Measurements from ENCODE around the gene MEGF9.
"Not testable (repeated sequence)": the region's sequence is repeated elsewhere in the genome, so short reads cannot be mapped to it uniquely, and the experiment has no call there.

The MEGF9 gene

DNA sequence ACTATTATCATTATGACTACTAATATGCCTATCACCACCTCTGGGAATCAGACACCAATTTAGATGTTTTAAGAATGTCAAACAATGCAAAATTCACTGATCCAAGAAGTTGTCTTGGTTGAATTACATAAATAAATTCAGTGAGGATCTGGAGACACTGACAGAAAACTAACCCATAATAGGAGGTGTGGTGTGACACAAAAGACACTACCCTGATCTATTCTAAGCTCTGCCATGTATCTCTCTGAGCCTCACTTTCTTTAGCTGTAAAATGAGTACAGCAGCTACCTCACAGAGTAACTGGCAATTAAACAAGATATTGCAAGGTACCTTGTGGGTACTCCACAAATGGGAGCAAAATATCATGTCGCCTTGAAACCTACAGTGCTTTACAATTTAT, 141.8 kb downstream of the MEGF9 start:
- DNase-seq (ENCODE audit: low read depth in 2 of 2), result no peak

DNA sequence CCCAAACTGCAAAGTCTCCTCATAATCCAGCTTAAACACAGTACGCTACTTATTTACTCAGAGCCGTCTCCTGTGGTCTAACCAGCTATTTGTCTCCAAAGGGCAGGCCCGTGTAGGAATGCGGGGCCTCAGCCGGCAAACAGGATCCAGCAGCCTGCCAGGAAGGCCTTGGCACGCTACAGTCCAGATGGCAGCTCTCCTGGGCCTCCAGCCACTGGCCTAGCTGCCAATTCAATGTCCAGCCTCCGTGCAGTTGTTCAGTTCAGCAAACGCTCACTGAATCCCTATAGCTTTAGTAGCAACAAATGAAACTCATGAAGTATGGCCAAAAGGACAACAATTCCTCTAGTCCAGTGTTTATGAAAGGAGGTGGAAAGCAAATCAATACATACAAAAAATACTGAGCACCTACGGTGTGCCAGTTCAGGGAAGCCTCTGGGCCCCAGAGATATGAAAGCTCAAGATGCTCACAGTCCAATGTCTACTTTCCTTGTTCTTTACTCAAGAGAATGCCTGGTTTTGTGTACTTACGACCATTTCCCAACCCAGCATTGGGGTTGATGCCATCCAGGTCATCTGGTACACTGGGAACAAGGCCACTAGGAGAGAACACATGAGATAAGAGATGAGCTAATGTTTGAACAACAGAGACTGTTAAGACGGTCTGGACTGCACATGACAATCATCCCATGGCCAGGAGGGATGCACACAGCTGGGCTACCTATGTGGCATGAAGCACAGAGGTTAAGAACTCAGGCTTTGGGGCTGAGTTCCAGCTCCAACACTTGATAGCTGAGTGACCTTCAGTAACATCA, 142.6 kb downstream of the MEGF9 start:
- DNase-seq (ENCODE audit: low read depth in 2 of 2), result no peak

DNA sequence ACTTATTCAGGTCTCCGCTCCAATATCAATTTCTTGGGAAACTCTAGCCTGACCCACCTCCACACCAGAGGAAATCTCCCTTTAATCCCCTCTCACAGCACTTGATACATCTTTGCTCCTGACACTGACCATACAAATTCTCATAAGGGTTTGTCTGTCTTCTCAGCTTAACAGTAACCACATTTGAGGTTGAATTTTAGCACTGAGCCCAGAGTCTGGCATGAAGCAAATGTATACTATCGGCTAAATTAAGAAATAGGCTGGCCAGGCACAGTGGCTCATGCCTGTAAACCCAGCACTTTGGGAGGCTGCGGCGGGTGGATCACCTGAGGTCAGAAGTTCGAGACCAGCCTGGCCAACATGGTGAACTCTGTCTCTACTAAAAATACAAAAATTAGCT, 144.0 kb downstream of the MEGF9 start:
- DNase-seq (ENCODE audit: low read depth in 2 of 2), result no peak

DNA sequence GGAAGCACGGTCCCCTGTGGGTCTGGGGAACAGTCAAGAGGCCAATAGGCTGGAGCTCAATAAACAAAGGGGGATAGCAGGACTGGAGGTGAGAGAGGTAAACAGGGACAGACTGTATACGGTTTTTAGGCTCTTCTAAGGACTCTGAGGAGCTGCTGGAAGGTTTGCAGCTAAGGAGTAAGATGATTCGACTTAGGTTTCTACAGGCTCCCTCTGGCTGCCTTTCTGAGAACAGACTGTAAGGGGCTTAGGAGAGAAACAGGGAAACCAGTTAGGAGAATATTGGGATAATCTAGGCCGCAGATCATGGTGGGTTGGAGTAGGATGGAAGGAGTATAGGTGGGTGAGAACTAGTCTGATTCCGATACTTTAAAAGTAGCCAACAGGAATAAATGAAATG, 144.7 kb downstream of the MEGF9 start:
- no peak for DNase-seq (ENCODE audit: low read depth in 2 of 2)

DNA sequence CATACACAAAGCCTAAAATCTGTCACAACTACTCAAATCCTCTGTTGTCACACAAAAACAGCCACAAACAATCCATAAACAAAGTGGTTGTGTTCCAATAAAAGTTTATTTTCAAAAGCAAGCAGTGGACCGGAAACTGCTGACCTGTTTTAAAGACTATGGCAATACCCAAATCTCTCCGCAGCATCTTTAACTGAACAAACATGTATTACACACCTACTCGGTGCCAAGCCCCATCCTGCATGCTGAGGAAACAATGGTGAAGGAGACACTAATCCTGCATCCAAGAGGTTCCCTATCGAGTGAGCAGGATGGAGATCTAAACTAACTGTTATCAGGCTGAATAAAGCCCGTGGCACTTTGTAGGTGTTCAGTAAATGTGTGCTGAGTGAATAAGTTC, 145.5 kb downstream of the MEGF9 start:
- no peak for DNase-seq (ENCODE audit: low read depth in 2 of 2)

DNA sequence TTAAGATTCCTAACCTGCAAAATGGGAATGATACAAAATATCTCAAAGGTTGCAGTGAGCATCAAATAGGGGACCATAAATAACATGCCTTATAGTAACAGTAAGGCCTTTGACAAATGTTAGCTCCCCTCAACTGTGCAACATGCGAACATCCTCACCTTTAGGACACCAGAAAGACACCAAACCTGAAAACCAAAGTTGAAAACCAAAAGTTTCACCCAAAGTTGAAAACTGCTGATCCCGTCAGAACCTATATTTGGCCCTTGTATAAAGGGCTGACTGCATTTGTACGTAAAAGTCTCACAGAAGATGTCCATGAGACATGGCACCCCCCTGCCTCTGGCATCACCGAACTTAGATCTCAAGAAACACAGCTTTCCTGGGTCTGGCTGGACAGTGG, 146.4 kb downstream of the MEGF9 start:
- no peak for DNase-seq (ENCODE audit: low read depth in 2 of 2)

DNA sequence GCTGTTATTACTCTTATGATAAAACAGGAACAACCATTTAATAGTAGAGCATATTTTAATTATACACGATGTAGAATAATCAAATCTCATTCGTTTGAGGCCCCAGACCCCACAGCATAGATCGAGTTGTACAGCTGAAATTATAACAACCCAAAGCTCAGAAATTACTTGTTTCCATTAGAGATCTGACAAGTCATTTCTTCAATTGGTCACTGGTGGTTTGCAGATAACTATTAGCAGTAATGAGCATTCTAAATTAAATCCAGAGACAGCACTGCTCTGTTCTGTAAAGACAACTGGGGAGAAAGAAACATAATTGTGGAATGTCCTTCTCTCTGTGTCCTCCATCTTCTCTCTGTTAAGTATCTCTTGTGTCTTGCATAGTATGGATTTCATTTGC, 147.2 kb downstream of the MEGF9 start:
- no peak for DNase-seq (ENCODE audit: low read depth in 2 of 2)

DNA sequence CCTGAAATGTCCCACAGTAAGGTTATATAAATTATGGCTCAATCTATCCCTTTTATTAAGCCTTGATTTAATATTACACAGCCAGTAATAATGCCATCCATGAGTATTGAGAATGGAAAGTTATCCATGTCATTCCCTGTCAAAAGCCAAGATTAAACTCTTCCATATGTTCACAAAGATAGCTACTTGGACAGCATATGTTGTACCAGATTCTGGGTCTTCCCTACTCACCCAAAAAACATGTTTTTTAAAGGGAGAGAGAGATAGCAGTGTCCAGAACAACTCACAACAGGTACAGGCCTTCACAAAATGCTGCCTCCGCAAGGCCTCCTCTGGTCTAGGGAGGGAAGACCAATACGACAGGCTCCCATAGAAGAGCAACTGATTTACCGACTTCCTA, 149.7 kb downstream of the MEGF9 start:
- no peak for DNase-seq (ENCODE audit: low read depth in 2 of 2)

DNA sequence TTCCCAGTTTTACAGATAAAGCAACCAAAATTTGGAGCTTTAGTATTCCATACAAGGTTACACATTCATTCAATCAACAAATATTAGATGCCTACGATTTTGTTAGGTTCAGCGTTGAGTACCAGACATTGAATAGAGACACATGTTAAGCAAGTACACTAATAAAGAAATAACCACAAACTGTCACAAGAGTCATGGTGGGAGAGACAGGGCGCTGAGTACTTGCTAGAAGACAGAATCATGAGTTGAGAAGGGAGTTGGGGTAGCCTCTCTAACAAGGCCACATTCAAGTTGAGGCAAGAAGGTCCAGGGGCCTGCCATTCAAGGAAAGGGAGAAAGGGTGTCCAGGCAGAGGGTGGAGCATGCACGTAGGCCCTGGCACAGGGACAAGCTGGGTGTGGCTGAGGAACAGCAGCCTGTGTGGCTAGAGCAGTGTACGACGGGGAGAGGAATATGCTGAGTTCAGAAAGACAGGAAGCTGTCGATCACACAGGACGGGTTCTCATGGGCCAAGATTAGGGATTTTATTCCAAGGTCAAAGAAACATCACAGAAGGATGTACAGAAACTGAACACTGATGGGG, 151.3 kb downstream of the MEGF9 start:
- no peak for DNase-seq (ENCODE audit: low read depth in 2 of 2)

DNA sequence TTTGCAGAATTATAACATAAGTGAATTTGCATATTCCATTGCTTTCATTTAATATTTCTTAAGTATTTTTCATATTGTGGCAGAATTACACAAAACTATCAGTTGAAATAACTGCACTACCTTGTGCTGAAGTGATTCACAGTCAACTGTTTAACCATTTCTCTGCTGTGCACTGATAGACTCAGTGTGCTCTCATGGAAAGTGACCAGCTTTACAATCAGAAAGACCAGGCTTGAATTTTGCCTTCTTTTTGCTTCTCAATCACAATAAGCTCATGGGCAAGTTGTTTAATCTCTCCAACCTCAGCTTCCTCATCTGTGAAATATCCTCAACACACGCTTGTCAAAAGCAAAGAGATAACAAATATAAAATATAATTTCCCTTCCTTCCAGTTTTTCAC, 152.6 kb downstream of the MEGF9 start:
- no peak for DNase-seq (ENCODE audit: low read depth in 2 of 2)

DNA sequence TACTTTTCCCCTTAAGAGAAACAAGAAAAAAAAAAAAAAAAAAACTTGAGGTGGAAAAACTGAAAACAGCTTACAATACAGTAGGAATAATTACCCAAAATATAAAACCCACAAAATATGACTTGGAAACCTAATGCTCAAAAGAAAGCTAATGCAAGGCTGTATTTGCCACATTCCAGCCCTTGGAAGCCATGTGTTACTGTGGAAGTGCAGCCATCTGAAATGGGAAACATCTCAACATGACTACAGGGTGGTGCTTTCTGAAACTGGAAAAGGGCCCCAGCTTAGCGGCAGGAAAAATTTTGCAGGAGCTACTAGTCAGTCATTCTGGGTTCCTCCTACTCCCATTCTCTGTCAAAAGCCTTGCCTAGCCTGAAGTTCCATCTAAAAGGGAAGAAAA, 154.7 kb downstream of the MEGF9 start:
- no peak for DNase-seq (ENCODE audit: low read depth in 2 of 2)

DNA sequence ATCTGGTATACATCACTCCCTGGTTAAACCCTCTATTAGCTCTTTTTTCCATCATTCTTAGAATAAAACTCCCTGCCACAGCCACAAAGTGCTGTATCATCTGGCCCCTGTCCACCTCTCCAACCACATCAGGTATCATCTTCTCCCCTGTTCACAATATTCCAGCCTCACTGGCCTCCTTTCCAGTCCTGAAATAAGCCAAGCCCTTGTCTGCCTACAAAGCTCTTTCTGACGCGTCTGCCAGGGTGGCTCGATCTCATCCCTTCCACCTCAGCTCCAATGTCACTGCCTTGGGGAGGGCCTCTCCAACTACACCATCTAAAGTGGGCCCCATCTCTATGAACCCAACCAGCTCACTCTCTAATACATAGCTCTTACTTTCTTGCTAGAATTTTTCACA, 155.8 kb downstream of the MEGF9 start:
- DNase-seq (ENCODE audit: low read depth in 2 of 2), result no peak

DNA sequence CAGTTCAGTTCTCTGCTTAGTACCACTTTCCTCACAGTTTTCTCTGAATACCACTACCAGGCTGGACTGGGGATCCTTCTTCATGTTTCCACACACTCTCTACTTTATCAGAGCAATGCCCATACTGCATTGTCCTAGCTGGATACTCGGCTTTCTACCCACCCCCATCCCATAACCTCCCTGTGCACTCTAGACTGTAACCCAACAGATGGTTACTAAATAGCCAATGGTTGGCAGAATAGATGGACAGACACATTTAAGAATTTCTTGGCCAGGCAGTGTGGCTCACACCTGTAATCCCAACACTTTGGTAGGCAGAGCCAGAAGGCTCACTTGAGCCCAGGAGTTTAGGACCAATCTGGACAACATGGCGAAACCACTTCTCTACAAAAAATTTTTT, 157.1 kb downstream of the MEGF9 start:
- no peak for DNase-seq (ENCODE audit: low read depth in 2 of 2)

DNA sequence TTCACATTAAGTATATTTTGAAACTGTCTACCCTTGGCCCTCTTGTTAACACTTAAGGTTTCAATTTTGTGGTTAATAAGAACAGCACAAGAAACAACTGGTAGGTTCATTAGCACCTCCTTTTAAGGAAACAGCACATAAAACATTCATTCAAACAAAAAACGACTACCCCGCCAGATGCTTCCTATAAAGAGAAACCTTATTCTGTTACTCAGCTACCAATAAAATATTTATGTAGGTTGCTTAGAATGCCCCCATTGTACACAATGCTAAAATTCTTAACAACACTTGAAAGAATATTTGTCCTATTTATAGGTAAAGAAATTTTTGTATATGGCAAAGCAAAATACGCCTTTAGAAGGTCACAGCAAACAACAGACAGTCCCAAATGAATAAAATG, 157.5 kb downstream of the MEGF9 start:
- DNase-seq (ENCODE audit: low read depth in 2 of 2), result no peak

DNA sequence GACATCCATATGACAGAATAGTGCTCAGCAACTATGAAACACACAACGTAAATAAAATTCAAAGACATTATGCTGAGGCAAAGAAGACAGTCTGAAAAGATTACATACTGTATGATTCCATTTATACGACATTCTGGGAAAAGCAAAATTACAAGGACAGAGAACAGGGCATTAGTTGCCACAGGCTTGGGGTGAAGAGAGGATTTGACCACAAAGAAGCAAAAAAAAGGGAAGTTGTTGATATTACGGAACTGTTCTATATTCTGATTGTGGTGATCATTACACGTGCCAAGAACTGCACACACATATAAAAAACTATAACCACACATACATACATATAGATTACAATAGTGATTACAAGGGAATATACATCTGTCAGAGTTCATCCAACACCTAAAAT, 158.4 kb downstream of the MEGF9 start:
- DNase-seq (ENCODE audit: low read depth in 2 of 2), result no peak

DNA sequence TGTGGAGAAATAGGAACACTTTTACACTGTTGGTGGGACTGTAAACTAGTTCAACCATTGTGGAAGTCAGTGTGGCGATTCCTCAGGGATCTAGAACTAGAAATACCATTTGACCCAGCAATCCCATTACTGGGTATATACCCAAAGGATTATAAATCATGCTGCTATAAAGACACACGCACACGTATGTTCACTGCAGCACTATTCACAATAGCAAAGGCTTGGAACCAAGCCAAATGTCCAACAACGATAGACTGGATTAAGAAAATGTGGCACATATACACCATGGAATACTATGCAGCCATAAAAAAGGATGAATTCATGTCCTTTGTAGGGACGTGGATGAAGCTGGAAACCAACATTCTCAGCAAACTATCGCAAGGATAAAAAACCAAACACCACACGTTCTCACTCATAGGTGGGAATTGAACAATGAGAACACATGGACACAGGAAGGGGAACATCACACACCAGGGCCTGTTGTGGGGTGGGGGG, 162.0 kb downstream of the MEGF9 start:
- DNase-seq (ENCODE audit: low read depth in 2 of 2), result not testable (repeated sequence)
